Nephron (organoid): ENCODE results near the gene KDM6A.

Experiments
- H3K27ac Mint-ChIP-seq, 3 experiments: 2 replicates each; pipeline ENCODE4 v1.8.0; 2020; ENCODE audit warnings: mixed read lengths in 3 of 3, mild to moderate bottlenecking in 2 of 3, moderate library complexity in 1 of 3
- H3K27me3 Mint-ChIP-seq: 2 replicates; pipeline ENCODE4 v1.8.0; 2021; ENCODE audit warnings: low read depth, mild to moderate bottlenecking, moderate library complexity, mixed read lengths
- H3K36me3 Mint-ChIP-seq: 2 replicates; pipeline ENCODE4 v1.8.0; 2020; ENCODE audit warnings: low read depth, mixed read lengths
- H3K4me1 Mint-ChIP-seq: 2 replicates; pipeline ENCODE4 v1.8.0; 2020; ENCODE audit warnings: mixed read lengths
- H3K4me3 Mint-ChIP-seq, 3 experiments: 2 replicates each; pipeline ENCODE4 v1.8.0; 2020; ENCODE audit warnings: mild to moderate bottlenecking in 3 of 3, mixed read lengths in 3 of 3, moderate library complexity in 2 of 3
- H3K9me3 Mint-ChIP-seq: 2 replicates; pipeline ENCODE4 v1.8.0; 2020; ENCODE audit warnings: mixed read lengths
- CTCF ChIP-seq, 3 experiments: fragments of 200-600 bp; sonication (generic); IDR thresholded peaks; one replicate each; pipeline ENCODE4 v1.5.0; 2021; ENCODE audit warnings: antibody characterized with exemption in 3 of 3; ENCODE audit not compliant: unreplicated experiment in 3 of 3

The KDM6A gene

GRCh38 chrX:44913656-44914531, 40.9 kb downstream of the KDM6A start:
- peaks cover 19% of the 10 kb centered on the region for H3K9me3 Mint-ChIP-seq
- no peaks in the 10 kb centered on the region for H3K4me1 Mint-ChIP-seq
- H3K27me3 Mint-ChIP-seq, result no peaks in the 10 kb centered on the region
- peaks cover 25% of the 10 kb centered on the region for H3K36me3 Mint-ChIP-seq
- no peak overlapping the region for H3K4me3 Mint-ChIP-seq
- no peak for TF ChIP-seq CTCF (IDR thresholded peaks at IDR 0.05; ENCODE audit: unreplicated experiment in 3 of 3)
- peak overlapping the region in 1 of 3 experiments; percentile 44 for H3K27ac Mint-ChIP-seq

GRCh38 chrX:44914532-44915198, 41.7 kb downstream of the KDM6A start:
- H3K27ac Mint-ChIP-seq, result peak overlapping the region in 1 of 3 experiments; percentile 44

GRCh38 chrX:44915361-44915868, 42.4 kb downstream of the KDM6A start:
- Mint-ChIP-seq H3K27me3 (no peaks in the 10 kb centered on the region), H3K9me3 (peaks cover 18% of the 10 kb centered on the region), H3K36me3 (peaks cover 15% of the 10 kb centered on the region), H3K27ac (no peak overlapping the region), H3K4me1 (no peaks in the 10 kb centered on the region), H3K4me3 (no peak overlapping the region)
- no peak for TF ChIP-seq CTCF (IDR thresholded peaks at IDR 0.05; ENCODE audit: unreplicated experiment in 3 of 3)

More at GRCh38 chrX:44914532-44915198, 41.7 kb downstream of the KDM6A start:
- TF ChIP-seq CTCF (IDR thresholded peaks at IDR 0.05; ENCODE audit: unreplicated experiment in 3 of 3), result no peak
- Mint-ChIP-seq H3K27me3 (no peaks in the 10 kb centered on the region), H3K4me3 (no peak overlapping the region), H3K36me3 (peaks cover 19% of the 10 kb centered on the region), H3K9me3 (peaks cover 16% of the 10 kb centered on the region), H3K4me1 (no peaks in the 10 kb centered on the region)

GRCh38 chrX:44918722-44919121, 45.7 kb downstream of the KDM6A start:
- H3K4me1 Mint-ChIP-seq, result no peaks in the 10 kb centered on the region

GRCh38 chrX:44922980-44923379, 50.0 kb downstream of the KDM6A start:
- no peak for TF ChIP-seq CTCF (IDR thresholded peaks at IDR 0.05; ENCODE audit: unreplicated experiment in 3 of 3)
- Mint-ChIP-seq H3K27me3 (no peaks in the 10 kb centered on the region), H3K4me1 (no peaks in the 10 kb centered on the region), H3K4me3 (no peak overlapping the region), H3K27ac (no peak overlapping the region), H3K36me3 (peaks cover 21% of the 10 kb centered on the region), H3K9me3 (peaks cover 43% of the 10 kb centered on the region)

More at GRCh38 chrX:44918722-44919121, 45.7 kb downstream of the KDM6A start:
- no peak overlapping the region for H3K4me3 Mint-ChIP-seq
- H3K36me3 Mint-ChIP-seq, result peaks cover 16% of the 10 kb centered on the region
- no peak for TF ChIP-seq CTCF (IDR thresholded peaks at IDR 0.05; ENCODE audit: unreplicated experiment in 3 of 3)
- no peaks in the 10 kb centered on the region for H3K27me3 Mint-ChIP-seq
- H3K27ac Mint-ChIP-seq, result no peak overlapping the region
- peaks cover 23% of the 10 kb centered on the region for H3K9me3 Mint-ChIP-seq
